Endodermal cell (in vitro differentiated cells): ENCODE data around the gene GNAT2. TPM values are rescaled to one million over a fixed set of nuclear protein-coding genes. Genes with fewer than 3 reads are reported as not detected.

Experiments used
- DNase-seq: peaks from one replicate; pipeline ENCODE4 v3.0.0-alpha.2; 2017
- H3K27ac ChIP-seq: 2 replicates; pipeline ENCODE4 v1.5.1; 2013; ENCODE audit warnings: mild to moderate bottlenecking, low read depth, low read length, moderate library complexity
- H3K27me3 ChIP-seq: 2 replicates; pipeline ENCODE4 v1.6.1; 2013; ENCODE audit warnings: mild to moderate bottlenecking, low read length, moderate library complexity; ENCODE audit not compliant: insufficient read depth, control insufficient read depth, poor library complexity, severe bottlenecking
- H3K36me3 ChIP-seq: 2 replicates; pipeline ENCODE4 v1.7.0; 2013; ENCODE audit warnings: mild to moderate bottlenecking, low read length, moderate library complexity; ENCODE audit not compliant: control insufficient read depth, insufficient read depth
- H3K4me1 ChIP-seq: one replicate; pipeline ENCODE4 v1.7.0; 2013; ENCODE audit warnings: low read length; ENCODE audit not compliant: control insufficient read depth, insufficient read depth
- H3K4me3 ChIP-seq: 2 replicates; pipeline ENCODE4 v1.5.1; 2013; ENCODE audit warnings: mild to moderate bottlenecking, low read length, moderate library complexity
- H3K9ac ChIP-seq: 2 replicates; pipeline ENCODE4 v1.6.1; 2013; ENCODE audit warnings: mild to moderate bottlenecking, low read length, moderate library complexity; ENCODE audit not compliant: poor library complexity, severe bottlenecking; ENCODE audit errors: extremely low read depth
- H3K9me3 ChIP-seq: 2 replicates; pipeline ENCODE4 v1.6.1; 2013; ENCODE audit warnings: mild to moderate bottlenecking, low read length, moderate library complexity; ENCODE audit not compliant: control insufficient read depth
- H3K27ac Mint-ChIP-seq: 2 replicates; pipeline ENCODE4 v1.8.0; 2020; ENCODE audit warnings: mixed read lengths
- H3K27me3 Mint-ChIP-seq: 2 replicates; pipeline ENCODE4 v1.8.0; 2021; ENCODE audit warnings: mild to moderate bottlenecking, mixed read lengths; ENCODE audit not compliant: insufficient read depth
- H3K36me3 Mint-ChIP-seq: 2 replicates; pipeline ENCODE4 v1.8.0; 2020; ENCODE audit warnings: low read depth, mixed read lengths
- H3K4me1 Mint-ChIP-seq: 2 replicates; pipeline ENCODE4 v1.8.0; 2020; ENCODE audit warnings: mixed read lengths
- H3K4me3 Mint-ChIP-seq: 2 replicates; pipeline ENCODE4 v1.8.0; 2020; ENCODE audit warnings: mild to moderate bottlenecking, moderate library complexity, mixed read lengths
- H3K9me3 Mint-ChIP-seq: 2 replicates; pipeline ENCODE4 v1.8.0; 2020; ENCODE audit warnings: mild to moderate bottlenecking, mixed read lengths
- WGBS, 2 experiments: methylation state at CpG; one replicate each; pipeline versions ENCODE4 v1.1.5 to v1.1.7; 2013; ENCODE audit warnings: missing lambda C conversion rate in 2 of 2, mixed read lengths in 1 of 2; ENCODE audit not compliant: insufficient coverage in 1 of 2, insufficient read length in 1 of 2; 5-methylcytosine and 5-hydroxymethylcytosine counted together
- total RNA-seq, 2 donors: library from RNA; stranded (reverse); fragmentation: NEBNext Ultra II Directional in 1 of 2; extraction: Animal tissue kit (Norgen Biotek cat#: 25700) in 1 of 2; gene quantifications; 2 replicates in 1 of 2; 3 replicates in 1 of 2; pipeline ENCODE4 v1.2.1, GENCODE V29; 2021
- TF ChIP-seq, protein P1 (sequence below): fragments of 200-600 bp; sonication (generic); conservative IDR thresholded peaks from 2 replicates; pipeline ENCODE4 v1.5.0; 2021; ENCODE audit warnings: antibody characterized with exemption, mild to moderate bottlenecking

Gene GNAT2
- total RNA-seq, 2 donors from 2014 or later: not detected

DNA sequence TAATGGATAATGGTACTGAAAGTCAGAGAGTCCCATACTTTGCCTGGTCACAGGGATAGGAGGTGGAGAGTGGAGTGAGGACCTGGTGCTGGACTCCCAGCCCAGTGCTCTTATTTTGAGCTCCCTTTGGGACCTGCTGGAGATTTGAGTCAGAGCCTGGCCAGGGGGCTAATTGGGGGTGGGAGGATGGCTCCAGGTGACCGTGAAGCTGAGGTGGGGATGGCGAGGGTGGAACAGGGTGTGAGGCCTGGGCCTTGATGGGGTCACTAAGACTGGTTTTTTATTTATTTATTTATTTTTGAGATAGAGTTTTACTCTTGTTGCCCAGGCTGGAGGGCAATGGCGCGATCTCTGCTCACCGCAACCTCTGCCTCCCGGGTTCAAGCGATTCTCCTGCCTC is 18.0 kb upstream of the GNAT2 start:
- Mint-ChIP-seq H3K27me3 (peaks cover 9% of the 10 kb centered on the region), H3K4me1 (peaks cover 23% of the 10 kb centered on the region), H3K36me3 (no peaks in the 10 kb centered on the region), H3K27ac (no peak overlapping the region), H3K9me3 (no peaks in the 10 kb centered on the region), H3K4me3 (no peak overlapping the region)
- Histone ChIP-seq H3K27me3 (peaks cover 3% of the 10 kb centered on the region), H3K27ac (no peak overlapping the region), H3K9ac (no peak overlapping the region), H3K4me3 (no peak overlapping the region), H3K9me3 (no peaks in the 10 kb centered on the region), H3K36me3 (no peaks in the 10 kb centered on the region), H3K4me1 (peaks cover 6% of the 10 kb centered on the region)
- TF ChIP-seq, protein P1, sequence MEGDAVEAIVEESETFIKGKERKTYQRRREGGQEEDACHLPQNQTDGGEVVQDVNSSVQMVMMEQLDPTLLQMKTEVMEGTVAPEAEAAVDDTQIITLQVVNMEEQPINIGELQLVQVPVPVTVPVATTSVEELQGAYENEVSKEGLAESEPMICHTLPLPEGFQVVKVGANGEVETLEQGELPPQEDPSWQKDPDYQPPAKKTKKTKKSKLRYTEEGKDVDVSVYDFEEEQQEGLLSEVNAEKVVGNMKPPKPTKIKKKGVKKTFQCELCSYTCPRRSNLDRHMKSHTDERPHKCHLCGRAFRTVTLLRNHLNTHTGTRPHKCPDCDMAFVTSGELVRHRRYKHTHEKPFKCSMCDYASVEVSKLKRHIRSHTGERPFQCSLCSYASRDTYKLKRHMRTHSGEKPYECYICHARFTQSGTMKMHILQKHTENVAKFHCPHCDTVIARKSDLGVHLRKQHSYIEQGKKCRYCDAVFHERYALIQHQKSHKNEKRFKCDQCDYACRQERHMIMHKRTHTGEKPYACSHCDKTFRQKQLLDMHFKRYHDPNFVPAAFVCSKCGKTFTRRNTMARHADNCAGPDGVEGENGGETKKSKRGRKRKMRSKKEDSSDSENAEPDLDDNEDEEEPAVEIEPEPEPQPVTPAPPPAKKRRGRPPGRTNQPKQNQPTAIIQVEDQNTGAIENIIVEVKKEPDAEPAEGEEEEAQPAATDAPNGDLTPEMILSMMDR: no peak
- DNase-seq: no peak
- 96 to 100% methylated on average over 4 to 7 of the region's 7 CpGs for WGBS, 2 experiments

DNA sequence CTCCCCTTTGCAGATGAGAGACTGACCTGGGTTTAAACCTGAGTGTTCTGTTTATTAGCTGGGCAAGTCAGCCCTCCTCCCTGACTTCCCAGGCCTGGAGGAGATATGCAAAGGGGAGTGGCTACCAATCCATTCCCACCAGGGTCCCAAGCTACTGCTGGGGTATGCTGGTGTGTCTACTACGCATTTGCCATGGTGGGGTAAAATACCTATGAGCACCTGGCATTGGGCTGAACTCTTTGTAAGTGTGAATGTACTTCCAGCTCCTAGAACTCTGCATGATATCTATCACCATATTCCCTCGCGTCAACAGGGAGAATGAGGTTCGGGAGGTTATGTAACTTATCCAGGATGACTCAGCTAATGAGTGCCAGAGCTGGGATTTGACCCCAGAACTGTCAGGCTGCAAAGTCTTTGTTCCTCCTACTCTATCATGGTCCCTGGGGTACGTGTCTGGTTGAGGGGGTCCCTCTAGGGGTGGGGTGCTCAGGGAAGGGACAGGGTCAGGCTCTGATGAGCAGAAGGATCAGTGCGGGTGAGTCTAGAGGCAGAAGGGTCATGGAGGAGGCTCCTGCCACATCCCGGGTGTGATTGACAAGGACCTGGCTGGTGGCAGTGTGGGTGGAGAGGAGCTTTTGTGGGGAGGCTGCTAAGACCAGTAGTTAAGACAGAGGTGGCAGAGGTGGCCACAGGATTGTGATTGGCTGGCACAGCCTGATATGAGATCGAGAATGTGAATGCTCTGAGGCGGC is 17.0 kb upstream of the GNAT2 start:
- peaks cover 23% of the 10 kb centered on the region for H3K4me1 Mint-ChIP-seq
- Histone ChIP-seq H3K9me3 (no peaks in the 10 kb centered on the region), H3K36me3 (peaks cover 1% of the 10 kb centered on the region), H3K27me3 (no peaks in the 10 kb centered on the region), H3K4me1 (peaks cover 6% of the 10 kb centered on the region), H3K4me3 (no peak overlapping the region), H3K27ac (no peak overlapping the region), H3K9ac (no peak overlapping the region)
- TF ChIP-seq, protein P1: no peak
- H3K27me3 Mint-ChIP-seq: peaks cover 3% of the 10 kb centered on the region
- WGBS, 2 experiments: 85 to 86% methylated on average over 9 of the region's 9 CpGs
- no peak overlapping the region for H3K4me3 Mint-ChIP-seq
- H3K9me3 Mint-ChIP-seq: no peaks in the 10 kb centered on the region
- peaks cover 5% of the 10 kb centered on the region for H3K36me3 Mint-ChIP-seq
- peak; percentile 80 for DNase-seq
- H3K27ac Mint-ChIP-seq: peak overlapping the region; percentile 85

DNA sequence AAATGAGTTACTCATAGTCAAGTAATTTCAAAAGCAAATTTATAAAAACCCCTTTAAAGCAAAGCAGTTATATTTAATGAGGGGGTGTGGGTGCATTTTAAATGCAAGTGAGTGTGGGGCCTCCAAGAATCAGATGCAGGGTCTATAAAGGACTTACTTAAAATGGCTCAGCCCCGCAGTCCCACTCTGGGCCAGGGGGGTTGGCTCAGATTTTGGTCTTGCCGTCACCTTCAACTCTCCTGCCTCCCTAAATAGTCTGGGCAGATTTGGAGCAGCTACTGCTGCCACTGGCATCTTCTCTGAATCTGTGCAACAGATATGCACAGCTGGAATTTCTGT is 16.4 kb upstream of the GNAT2 start:
- TF ChIP-seq, protein P1: no peak
- H3K27me3 ChIP-seq: no peaks in the 10 kb centered on the region
- no peak overlapping the region for H3K27ac ChIP-seq
- H3K27ac Mint-ChIP-seq: no peak overlapping the region
- peaks cover 5% of the 10 kb centered on the region for H3K36me3 Mint-ChIP-seq
- WGBS, 2 experiments: 83 to 93% methylated on average over 2 of the region's 2 CpGs
- H3K4me1 ChIP-seq: peaks cover 6% of the 10 kb centered on the region
- H3K4me3 ChIP-seq: no peak overlapping the region
- H3K27me3 Mint-ChIP-seq: no peaks in the 10 kb centered on the region
- H3K9ac ChIP-seq: no peak overlapping the region
- peaks cover 7% of the 10 kb centered on the region for H3K36me3 ChIP-seq
- H3K4me3 Mint-ChIP-seq: no peak overlapping the region
- no peak for DNase-seq
- no peaks in the 10 kb centered on the region for H3K9me3 Mint-ChIP-seq
- peaks cover 23% of the 10 kb centered on the region for H3K4me1 Mint-ChIP-seq
- H3K9me3 ChIP-seq: no peaks in the 10 kb centered on the region
